B cell (primary cell): Measurements from ENCODE around the gene L3MBTL1. TPM values are rescaled to one million over a fixed set of nuclear protein-coding genes. Genes with fewer than 3 reads are reported as not detected.

Experiments
- ATAC-seq: fragments of 200-7000 bp; cut with Tn5 transposase; one replicate; pipeline ENCODE4 v1.10.0; 2021; ENCODE audit warnings: low read depth, mild to moderate bottlenecking, moderate number of reproducible peaks, moderate library complexity
- CTCF ChIA-PET: fragments of 350-600 bp; sonication (Branson Sonifier 250); formaldehyde crosslinking; loops from one replicate; lab custom pipeline; 2021; ENCODE audit warnings: antibody characterized with exemption, inconsistent platforms; lab: Charles Lee
- POLR2A ChIA-PET: fragments of 350-600 bp; sonication (Branson Sonifier 250); formaldehyde crosslinking; loops from one replicate; lab custom pipeline; 2021; ENCODE audit warnings: antibody characterized with exemption; lab: Charles Lee
- DNase-seq: peaks from one replicate; pipeline ENCODE4 v3.0.0; 2013
- H2AFZ ChIP-seq: 2 replicates; pipeline ENCODE4 v1.6.1; 2012; ENCODE audit warnings: mild to moderate bottlenecking, low read depth, low read length; ENCODE audit not compliant: insufficient read depth, poor library complexity, severe bottlenecking
- H3K27ac ChIP-seq, 2 donors: 1 replicate in 1 of 2; 2 replicates in 1 of 2; pipeline ENCODE4 v1.5.1; 2012 to 2013; ENCODE audit warnings: low read length in 2 of 2, mild to moderate bottlenecking in 2 of 2, moderate library complexity in 1 of 2
- H3K27me3 ChIP-seq, 4 experiments: fragments of 200-600 bp in 1 of 4; sonication (generic) in 1 of 4; replicated peaks in 1 of 4; 1 replicate in 2 of 4; 2 replicates in 2 of 4; pipeline versions ENCODE4 v1.6.1 to v1.7.0; 2013 to 2016; ENCODE audit warnings: low read length in 3 of 4, mild to moderate bottlenecking in 2 of 4, mixed read lengths in 1 of 4, moderate library complexity in 1 of 4; ENCODE audit not compliant: insufficient read depth in 4 of 4, control insufficient read depth in 3 of 4; ENCODE audit errors: control extremely low read depth in 1 of 4
- H3K36me3 ChIP-seq, 2 experiments: replicated peaks in 1 of 2; 1 replicate in 1 of 2; 2 replicates in 1 of 2; pipeline versions ENCODE4 v1.6.1 to v1.7.1; 2013; ENCODE audit warnings: low read length in 1 of 2; ENCODE audit not compliant: insufficient read depth in 2 of 2, control insufficient read depth in 1 of 2; ENCODE audit errors: control extremely low read depth in 1 of 2, extremely low read depth in 1 of 2
- H3K4me1 ChIP-seq, 2 donors: fragments of 200-600 bp in 1 of 2; sonication (generic) in 1 of 2; 1 replicate in 1 of 2; 2 replicates in 1 of 2; pipeline versions ENCODE4 v1.5.1 to v1.6.1; 2013 to 2017; ENCODE audit warnings: low read length in 2 of 2; ENCODE audit not compliant: control insufficient read depth in 2 of 2, insufficient read depth in 2 of 2
- H3K4me2 ChIP-seq: replicated peaks from 2 replicates; pipeline ENCODE3; 2012; ENCODE audit warnings: mild to moderate bottlenecking, low read depth, low read length; ENCODE audit not compliant: poor library complexity, severe bottlenecking
- H3K4me3 ChIP-seq, 5 experiments: fragments of 200-600 bp in 1 of 5; sonication (generic) in 1 of 5; 1 replicate in 3 of 5; 2 replicates in 2 of 5; pipeline versions ENCODE4 v1.5.1 to v1.7.0; 2011 to 2016; ENCODE audit warnings: low read length in 4 of 5, mild to moderate bottlenecking in 4 of 5, low read depth in 2 of 5, control low read depth in 1 of 5, moderate library complexity in 1 of 5; ENCODE audit not compliant: insufficient read depth in 1 of 5; ENCODE audit errors: control extremely low read depth in 1 of 5, extremely low read depth in 1 of 5
- H3K79me2 ChIP-seq: fragments of 200-600 bp; sonication (generic); one replicate; pipeline ENCODE4 v1.6.0; 2016; ENCODE audit warnings: low read length; ENCODE audit not compliant: control insufficient read depth, insufficient read depth
- H3K9ac ChIP-seq: fragments of 200-600 bp; sonication (generic); 2 replicates; pipeline ENCODE4 v1.6.1; 2017; ENCODE audit warnings: mild to moderate bottlenecking, low read length, moderate library complexity
- H3K9me3 ChIP-seq, 3 donors: one replicate each; pipeline versions ENCODE4 v1.6.1 to v1.7.1; 2013; ENCODE audit warnings: low read length in 2 of 3; ENCODE audit not compliant: control insufficient read depth in 2 of 3, insufficient read depth in 1 of 3; ENCODE audit errors: control extremely low read depth in 1 of 3
- H4K20me1 ChIP-seq: 2 replicates; pipeline ENCODE4 v1.6.0; 2012; ENCODE audit warnings: mild to moderate bottlenecking, low read length; ENCODE audit not compliant: insufficient read depth, control insufficient read depth, poor library complexity, severe bottlenecking
- H3K27ac Mint-ChIP-seq: one replicate; pipeline ENCODE4 v1.8.0; 2021; ENCODE audit warnings: mixed read lengths
- H3K27me3 Mint-ChIP-seq: one replicate; pipeline ENCODE4 v1.8.0; 2021; ENCODE audit warnings: mixed read lengths
- H3K4me1 Mint-ChIP-seq: one replicate; pipeline ENCODE4 v1.8.0; 2021; ENCODE audit warnings: mixed read lengths
- H3K4me3 Mint-ChIP-seq: one replicate; pipeline ENCODE4 v1.8.0; 2021; ENCODE audit warnings: mixed read lengths
- H3K9me3 Mint-ChIP-seq: one replicate; pipeline ENCODE4 v1.8.0; 2022; ENCODE audit warnings: mixed read lengths; ENCODE audit not compliant: insufficient read depth
- EZH2 ChIP-seq: IDR thresholded peaks from 2 replicates; pipeline ENCODE4 v1.6.1; 2012; ENCODE audit warnings: borderline replicate concordance, low read depth, mild to moderate bottlenecking, moderate library complexity, low read length; ENCODE audit not compliant: insufficient read depth, poor library complexity, severe bottlenecking
- WGBS: methylation state at CpG from one replicate; pipeline ENCODE4 v1.1.5; 2013; ENCODE audit warnings: missing lambda C conversion rate; ENCODE audit not compliant: insufficient coverage; 5-methylcytosine and 5-hydroxymethylcytosine counted together
- intact Hi-C: fragments of 100-400 bp; cut with micrococcal nuclease; formaldehyde crosslinking; loops from one replicate; pipeline ENCODE4 v1.10.0; 2022
- polyA plus RNA-seq: library from polyadenylated mRNA; depleted of rRNA; stranded (reverse); fragments of >200 nt; gene quantifications from 2 replicates; pipeline ENCODE4 v1.2.3, GENCODE V29; 2012
- total RNA-seq, 2 donors: library from RNA; stranded (reverse); fragments of 120-200 nt in 1 of 2; gene quantifications; 1 replicate in 1 of 2; 2 replicates in 1 of 2; pipeline versions ENCODE4 v1.2.3 to v1.2.4, GENCODE V29; 2013 to 2022
- TF ChIP-seq, protein P1 (sequence below): fragments of 200-600 bp; IDR thresholded peaks from one replicate; pipeline ENCODE4 v1.8.0; 2022; ENCODE audit warnings: antibody characterized with exemption, mild to moderate bottlenecking

The L3MBTL1 gene
- total and polyA plus RNA-seq, 2 donors (not counting 1 experiment from before 2014, with no cell fraction given), result 15.6 to 31.4 TPM

DNA sequence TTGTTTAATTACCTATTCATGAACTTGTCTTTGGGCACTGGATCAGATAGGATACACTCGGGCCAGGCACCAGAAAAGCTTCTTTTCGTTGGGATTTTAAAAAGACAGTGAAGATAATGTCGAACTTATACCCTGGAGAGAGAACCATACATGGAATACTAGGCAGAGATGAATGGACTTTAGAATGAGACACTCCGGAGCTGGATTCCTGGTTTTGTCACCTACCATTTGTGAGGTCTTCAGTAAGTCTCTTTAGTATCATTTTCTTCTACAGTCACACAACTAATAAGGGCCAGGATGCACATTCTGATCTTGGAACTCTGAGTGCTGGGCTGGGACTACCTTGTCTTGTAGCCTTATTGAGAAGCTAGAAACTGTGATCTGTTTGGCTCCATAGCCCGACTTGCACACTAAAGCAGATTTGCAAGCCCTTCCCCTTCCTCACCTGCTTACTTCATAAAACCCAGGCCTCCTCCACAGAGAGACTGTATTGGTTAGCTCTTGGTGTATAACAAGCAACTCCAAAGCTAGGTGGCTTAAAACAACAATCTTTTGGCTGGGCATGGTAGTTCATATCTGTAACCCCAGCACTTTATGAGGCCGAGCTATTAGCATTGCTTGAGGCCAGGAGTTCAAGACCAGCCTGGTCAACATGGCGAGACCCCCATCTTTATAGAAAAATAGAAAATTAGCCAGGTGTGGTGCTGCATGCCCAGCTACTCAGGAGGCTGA lies 75.8 kb downstream of the L3MBTL1 start:
- Mint-ChIP-seq H3K4me1 (no peaks in the 10 kb centered on the region), H3K27me3 (peaks cover 8% of the 10 kb centered on the region), H3K9me3 (no peaks in the 10 kb centered on the region), H3K4me3 (no peak overlapping the region), H3K27ac (no peak overlapping the region)
- no peak overlapping the region for H3K4me3 ChIP-seq
- WGBS, result 91% methylated on average over 4 of the region's 7 CpGs
- no peak overlapping the region for H2AFZ ChIP-seq
- TF ChIP-seq, protein P1, sequence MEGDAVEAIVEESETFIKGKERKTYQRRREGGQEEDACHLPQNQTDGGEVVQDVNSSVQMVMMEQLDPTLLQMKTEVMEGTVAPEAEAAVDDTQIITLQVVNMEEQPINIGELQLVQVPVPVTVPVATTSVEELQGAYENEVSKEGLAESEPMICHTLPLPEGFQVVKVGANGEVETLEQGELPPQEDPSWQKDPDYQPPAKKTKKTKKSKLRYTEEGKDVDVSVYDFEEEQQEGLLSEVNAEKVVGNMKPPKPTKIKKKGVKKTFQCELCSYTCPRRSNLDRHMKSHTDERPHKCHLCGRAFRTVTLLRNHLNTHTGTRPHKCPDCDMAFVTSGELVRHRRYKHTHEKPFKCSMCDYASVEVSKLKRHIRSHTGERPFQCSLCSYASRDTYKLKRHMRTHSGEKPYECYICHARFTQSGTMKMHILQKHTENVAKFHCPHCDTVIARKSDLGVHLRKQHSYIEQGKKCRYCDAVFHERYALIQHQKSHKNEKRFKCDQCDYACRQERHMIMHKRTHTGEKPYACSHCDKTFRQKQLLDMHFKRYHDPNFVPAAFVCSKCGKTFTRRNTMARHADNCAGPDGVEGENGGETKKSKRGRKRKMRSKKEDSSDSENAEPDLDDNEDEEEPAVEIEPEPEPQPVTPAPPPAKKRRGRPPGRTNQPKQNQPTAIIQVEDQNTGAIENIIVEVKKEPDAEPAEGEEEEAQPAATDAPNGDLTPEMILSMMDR, result no peak
- no peak for TF ChIP-seq EZH2
- no peak overlapping the region for H3K4me2 ChIP-seq
- H4K20me1 ChIP-seq, result no peaks in the 10 kb centered on the region
- no peaks in the 10 kb centered on the region for H3K79me2 ChIP-seq
- POLR2A ChIA-PET, result no interaction called here
- intact Hi-C loops, result no loop called here
- no peak overlapping the region for H3K9ac ChIP-seq
- H3K4me1 ChIP-seq, result no peaks in the 10 kb centered on the region
- no peak for DNase-seq
- no peak for ATAC-seq
- no peak overlapping the region for H3K27ac ChIP-seq
- H3K27me3 ChIP-seq, result no peaks in the 10 kb centered on the region
- no peaks in the 10 kb centered on the region for H3K36me3 ChIP-seq
- no peaks in the 10 kb centered on the region for H3K9me3 ChIP-seq
- CTCF ChIA-PET, result interaction anchor here (1.2 to 1.5 kb wide), 2 partner anchors 45 to 109 kb away, joined by 4 read pairs; no protein-coding TSS in a partner anchor

DNA sequence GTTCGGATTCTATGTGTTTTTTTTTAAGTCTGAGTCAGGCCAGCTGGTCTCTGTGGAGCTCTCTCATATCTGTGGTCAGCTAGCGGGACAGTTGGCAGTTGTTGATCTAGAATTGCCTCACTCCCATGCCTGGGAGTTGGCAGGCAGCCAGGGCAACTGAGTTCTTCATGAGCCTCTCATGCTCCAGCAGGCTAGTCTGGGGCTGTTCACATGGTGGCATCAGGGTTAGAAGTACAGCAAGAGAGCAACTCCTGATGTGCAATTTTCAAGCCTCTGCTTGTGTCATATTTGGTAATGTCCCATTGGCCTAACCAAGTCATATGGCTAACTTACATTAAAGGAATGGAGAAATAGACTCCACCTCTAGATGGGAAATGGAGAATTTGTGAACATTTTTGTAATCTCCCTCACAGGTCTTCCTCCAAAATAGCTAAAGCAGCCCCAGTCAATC lies 76.5 kb downstream of the L3MBTL1 start:
- 75% methylated on average over 2 of the region's 2 CpGs for WGBS
- Histone ChIP-seq H3K9me3 (no peaks in the 10 kb centered on the region), H2AFZ (no peak overlapping the region), H3K9ac (no peak overlapping the region), H3K79me2 (no peaks in the 10 kb centered on the region), H3K4me2 (no peak overlapping the region), H3K27ac (no peak overlapping the region), H3K4me1 (no peaks in the 10 kb centered on the region), H4K20me1 (no peaks in the 10 kb centered on the region), H3K4me3 (no peak overlapping the region), H3K27me3 (no peaks in the 10 kb centered on the region), H3K36me3 (no peaks in the 10 kb centered on the region)
- intact Hi-C loops, result no loop called here
- TF ChIP-seq EZH2, result no peak
- TF ChIP-seq, protein P1, result no peak
- CTCF ChIA-PET, result interaction anchor here (1.5 kb wide), 1 partner anchor 108 kb away, joined by 4 read pairs; no protein-coding TSS in a partner anchor
- Mint-ChIP-seq H3K4me3 (no peak overlapping the region), H3K9me3 (no peaks in the 10 kb centered on the region), H3K4me1 (no peaks in the 10 kb centered on the region), H3K27me3 (peaks cover 8% of the 10 kb centered on the region), H3K27ac (no peak overlapping the region)
- POLR2A ChIA-PET, result no interaction called here
- ATAC-seq (no peak), DNase-seq (no peak)
